ENCODE measurements around the gene SLC31A1. TPM values are rescaled to one million over a fixed set of nuclear protein-coding genes. Genes with fewer than 3 reads are reported as not detected.

The SLC31A1 gene
- total and polyA plus RNA-seq, 2 of the 8 experiments (the other 6 are each of a cell fraction or from before 2014, with no cell fraction given): 23.9 to 40.8 TPM

DNA sequence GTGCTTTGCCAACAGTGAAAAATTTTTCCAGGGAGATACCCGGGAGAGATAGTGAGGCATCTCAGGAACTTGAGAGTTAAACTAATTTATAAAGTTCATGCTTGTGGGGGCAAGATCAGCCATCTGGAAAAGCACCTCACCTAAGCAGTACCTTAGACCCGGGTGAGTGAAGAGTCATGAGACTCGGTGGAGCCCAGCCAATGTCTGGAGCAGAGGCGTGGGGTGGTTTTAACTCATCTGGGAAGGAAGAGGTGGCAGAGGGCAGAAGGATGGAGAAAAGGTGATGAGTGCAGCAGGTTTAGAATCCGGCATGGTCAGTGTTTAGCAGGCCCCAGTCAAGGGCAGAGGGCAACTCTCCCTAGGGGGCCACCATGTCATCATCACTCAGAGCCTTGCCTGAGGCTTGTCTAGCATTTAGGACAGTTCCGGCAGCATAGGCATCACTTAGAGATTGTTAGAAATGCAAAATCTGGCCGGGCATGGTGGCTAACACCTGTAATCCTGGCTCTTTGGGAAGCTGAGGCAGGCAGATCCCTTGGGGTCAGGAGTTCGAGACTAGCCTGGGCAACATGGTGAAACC, 86.1 kb downstream of the SLC31A1 start:
- no peak overlapping the region for H2BK15ac ChIP-seq (ENCODE audit: low read length)
- H3K9ac ChIP-seq (replicated peaks in 1 of 4; ENCODE audit: extremely low read depth in 1 of 4, low read depth in 3 of 4, low read length in 3 of 4): no peak overlapping the region
- H3K79me1 ChIP-seq (ENCODE audit: low read depth, low read length): no peaks in the 10 kb centered on the region
- no peak overlapping the region for H2BK12ac ChIP-seq (ENCODE audit: low read depth, low read length)
- no peak overlapping the region for H3K4me2 ChIP-seq (ENCODE audit: insufficient read depth in 1 of 2, low read depth in 2 of 2, low read length in 2 of 2)
- CTCF ChIA-PET (ENCODE audit: partially characterized antibody): interaction anchor here (1.1 to 1.7 kb wide), 4 partner anchors 12 to 102 kb away, joined by 3 to 19 read pairs (median 3); no protein-coding TSS in a partner anchor
- H2AK5ac ChIP-seq (ENCODE audit: low read depth, low read length): no peak overlapping the region
- no peaks in the 10 kb centered on the region; a peak in 1 of 7 replicates for H3K27me3 ChIP-seq (replicated peaks in 1 of 4; ENCODE audit: control insufficient read depth in 3 of 4, extremely low read depth in 1 of 4, insufficient read depth in 3 of 4, low read length in 3 of 4)
- no peak overlapping the region for H3K14ac ChIP-seq (ENCODE audit: insufficient read length)
- 0 out of 7 replicates have a peak, but pooled peaks cover 0 to 1% (median 0%) of the 10 kb centered on the region in 4 experiments for H3K4me1 ChIP-seq (replicated peaks in 1 of 4; ENCODE audit: control insufficient read depth in 3 of 4, insufficient read depth in 4 of 4, low read length in 3 of 4)
- no peak overlapping the region for H3K4me3 ChIP-seq (ENCODE audit: extremely low read depth in 1 of 4, insufficient read depth in 2 of 4, low read depth in 3 of 4, low read length in 4 of 4)
- 84% methylated on average over 8 of the region's 8 CpGs; no CpG with 5 or more reads in 1 of the 2 experiments for WGBS, 2 experiments (ENCODE audit: extremely low coverage in 1 of 2, insufficient coverage in 1 of 2, insufficient read length in 1 of 2, insufficient replicate concordance in 2 of 2, low coverage in 1 of 2, low lambda C conversion rate in 2 of 2, missing lambda C conversion rate in 1 of 2)
- no peak overlapping the region for H2AFZ ChIP-seq (ENCODE audit: low read length)
- no peak overlapping the region for H4K5ac ChIP-seq (ENCODE audit: insufficient read length, low read depth, low read length)
- H3K18ac ChIP-seq (ENCODE audit: extremely low read depth, low read length): no peak overlapping the region
- H3K36me3 ChIP-seq (ENCODE audit: control insufficient read depth in 2 of 4, insufficient read depth in 4 of 4, low read length in 3 of 4): no peaks in the 10 kb centered on the region
- H2BK5ac ChIP-seq (ENCODE audit: low read depth, low read length): no peak overlapping the region
- no peak for TF ChIP-seq GABPA (IDR thresholded peaks at IDR 0.05; ENCODE audit: borderline replicate concordance, insufficient read depth, low read length)
- no peak for TF ChIP-seq POLR2A (IDR thresholded peaks at IDR 0.05; ENCODE audit: control extremely low read depth in 1 of 2, low read depth in 2 of 2, low read length in 2 of 2)
- no peak for TF ChIP-seq KDM4A (IDR thresholded peaks at IDR 0.05; ENCODE audit: low read depth, low read length, severe bottlenecking)
- no peak overlapping the region for H3K23ac ChIP-seq (ENCODE audit: insufficient read length)
- H3K4ac ChIP-seq (replicated peaks; ENCODE audit: insufficient read length, low read depth, low read length): no peak overlapping the region
- no peak overlapping the region for H2BK120ac ChIP-seq (replicated peaks; ENCODE audit: low read depth, low read length)
- POLR2A ChIA-PET (ENCODE audit: partially characterized antibody): no interaction called here
- H4K8ac ChIP-seq (ENCODE audit: extremely low read depth, insufficient read depth, low read length): no peak overlapping the region
- DNase-seq (ENCODE audit: low read depth in 1 of 2, low spot score in 2 of 2) (no peak), FAIRE-seq (no peak)
- H3K56ac ChIP-seq (replicated peaks; ENCODE audit: insufficient read length, low read depth, low read length): no peak overlapping the region
- no peaks in the 10 kb centered on the region for H4K20me1 ChIP-seq (replicated peaks in 1 of 2; ENCODE audit: control insufficient read depth in 1 of 2, insufficient read depth in 2 of 2, low read length in 2 of 2)
- H3K79me2 ChIP-seq (ENCODE audit: control insufficient read depth in 1 of 2, insufficient read depth in 2 of 2, low read length in 2 of 2): no peaks in the 10 kb centered on the region
- H4K91ac ChIP-seq (replicated peaks; ENCODE audit: insufficient read length, low read length): no peak overlapping the region
- H3K23me2 ChIP-seq (ENCODE audit: low read depth, low read length): no peaks in the 10 kb centered on the region
- no peak overlapping the region for H3K27ac ChIP-seq (ENCODE audit: low read depth, low read length)
- no peak overlapping the region for H2BK20ac ChIP-seq (ENCODE audit: low read length)
- no peaks in the 10 kb centered on the region for H3K9me3 ChIP-seq (ENCODE audit: insufficient read depth in 2 of 2, low read depth in 1 of 2, low read length in 1 of 2)
